GM23248 (cell line): ENCODE results near the gene PTPN1.

Source experiments
- EZH2 ChIP-seq: fragments of 200-600 bp; sonication (generic); IDR thresholded peaks from 2 replicates; pipeline ENCODE4 v1.6.1; 2018; ENCODE audit warnings: antibody characterized with exemption, mild to moderate bottlenecking; ENCODE audit not compliant: insufficient read depth, poor library complexity, severe bottlenecking
- EZH2phosphoT487 ChIP-seq: fragments of 200-600 bp; sonication (generic); IDR thresholded peaks from 2 replicates; pipeline ENCODE4 v1.6.1; 2018; ENCODE audit warnings: antibody characterized with exemption, moderate library complexity, mild to moderate bottlenecking, low read depth; ENCODE audit not compliant: insufficient read depth

DNA sequence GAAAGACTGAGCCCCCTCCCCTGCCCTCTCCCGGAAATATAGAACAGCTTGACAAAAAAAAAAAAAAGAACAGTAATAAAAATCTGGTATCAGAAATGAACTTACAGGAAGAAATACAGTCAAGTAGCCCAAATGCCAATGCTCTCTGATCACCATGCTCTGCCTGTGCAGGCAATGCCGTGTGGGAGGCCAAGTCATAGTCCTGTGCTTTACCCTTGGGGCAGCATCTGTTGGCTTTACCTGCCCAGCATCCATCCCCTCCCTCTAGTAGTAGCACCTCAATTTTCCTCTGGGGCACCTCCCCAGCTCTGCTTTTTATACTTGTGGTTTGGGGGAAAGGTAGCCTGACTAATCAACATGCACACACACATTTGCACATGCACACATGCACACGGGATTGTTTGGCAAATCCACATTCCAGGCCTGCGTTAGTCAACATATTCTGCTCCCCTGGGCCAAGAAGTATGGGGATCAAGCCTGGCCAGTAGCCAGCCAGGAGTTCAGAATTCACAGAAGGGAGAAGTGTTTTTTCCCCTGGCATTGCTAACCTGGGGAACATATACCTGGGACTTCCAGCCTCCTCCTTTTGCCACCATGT lies 111.0 kb downstream of the PTPN1 start:
- TF ChIP-seq EZH2 (no peak), EZH2phosphoT487 (no peak)
